A673 (cell line): Measurements from ENCODE around the gene NKD1. TPM values are rescaled to one million over a fixed set of nuclear protein-coding genes. Genes with fewer than 3 reads are reported as not detected.

Source experiments
- BruUV-seq: library from RNA; stranded (reverse); fragments of 400-500 nt; replicated peaks from 2 replicates; lab custom pipeline; 2021; lab: Mats Ljungman, UMichigan
- CTCF ChIA-PET: fragments of 300-600 bp; sonication (Branson Sonifier 250); formaldehyde crosslinking; loops from one replicate; lab custom pipeline; 2022; ENCODE audit warnings: antibody characterized with exemption; lab: Charles Lee
- POLR2A ChIA-PET: fragments of 300-600 bp; sonication (Branson Sonifier 250); formaldehyde crosslinking; loops from one replicate; lab custom pipeline; 2022; ENCODE audit warnings: antibody characterized with exemption; ENCODE audit not compliant: low non-redundant PET; lab: Charles Lee
- DNase-seq: peaks from one replicate; pipeline ENCODE4 v3.0.0-alpha.2; 2015; ENCODE audit warnings: low spot score
- H3K27ac ChIP-seq: fragments of 200-600 bp; sonication (generic); 2 replicates; pipeline ENCODE4 v1.5.1; 2016; ENCODE audit warnings: mixed run types, low read depth, mild to moderate bottlenecking, mixed read lengths, antibody characterized with exemption, low read length; ENCODE audit not compliant: poor library complexity, severe bottlenecking
- H3K27me3 ChIP-seq: fragments of 200-600 bp; sonication (generic); replicated peaks from 2 replicates; pipeline ENCODE4 v1.6.1; 2017; ENCODE audit warnings: mixed run types, low read depth, mild to moderate bottlenecking, mixed read lengths, antibody characterized with exemption, low read length; ENCODE audit not compliant: insufficient read depth, poor library complexity
- H3K36me3 ChIP-seq: fragments of 200-600 bp; sonication (generic); 2 replicates; pipeline ENCODE4 v1.6.1; 2016; ENCODE audit warnings: mixed run types, mild to moderate bottlenecking, mixed read lengths, antibody characterized with exemption, low read length; ENCODE audit not compliant: insufficient read depth, poor library complexity, severe bottlenecking
- H3K4me1 ChIP-seq: fragments of 200-600 bp; sonication (generic); 2 replicates; pipeline ENCODE4 v1.6.1; 2017; ENCODE audit warnings: mixed run types, mild to moderate bottlenecking, mixed read lengths, antibody characterized with exemption, low read length; ENCODE audit not compliant: insufficient read depth, poor library complexity, severe bottlenecking
- H3K4me3 ChIP-seq: fragments of 200-600 bp; sonication (generic); 2 replicates; pipeline ENCODE4 v1.5.1; 2016; ENCODE audit warnings: low read depth, mixed run types, mild to moderate bottlenecking, mixed read lengths, low read length; ENCODE audit not compliant: poor library complexity, severe bottlenecking
- H3K9me3 ChIP-seq: fragments of 200-600 bp; sonication (generic); 2 replicates; pipeline ENCODE4 v1.6.1; 2016; ENCODE audit warnings: mixed run types, low read depth, mild to moderate bottlenecking, mixed read lengths, antibody characterized with exemption, low read length; ENCODE audit not compliant: poor library complexity, severe bottlenecking
- EZH2 ChIP-seq: fragments of 200-600 bp; sonication (generic); IDR thresholded peaks from 2 replicates; pipeline ENCODE4 v1.6.1; 2017; ENCODE audit warnings: borderline replicate concordance, low read depth, mild to moderate bottlenecking, mixed read lengths, antibody characterized with exemption, low read length; ENCODE audit not compliant: poor library complexity, severe bottlenecking
- intact Hi-C: fragments of 100-400 bp; cut with micrococcal nuclease; formaldehyde crosslinking; loops from one replicate; pipeline ENCODE4 v1.10.0; 2022; ENCODE audit not compliant: unreplicated experiment
- total RNA-seq: library from RNA; stranded (reverse); gene quantifications from 2 replicates; pipeline ENCODE4 v1.2.3, GENCODE V29; 2021
- TF ChIP-seq, protein P1 (sequence below): fragments of 300-800, 200-600 bp; sonication (generic); conservative IDR thresholded peaks from 2 replicates; pipeline ENCODE4 v1.5.1; 2017; ENCODE audit warnings: low read depth, mild to moderate bottlenecking, antibody characterized with exemption, low read length, moderate library complexity, mixed read lengths

Gene NKD1
- total RNA-seq, 1 experiment from 2014 or later = 1.1 TPM

DNA sequence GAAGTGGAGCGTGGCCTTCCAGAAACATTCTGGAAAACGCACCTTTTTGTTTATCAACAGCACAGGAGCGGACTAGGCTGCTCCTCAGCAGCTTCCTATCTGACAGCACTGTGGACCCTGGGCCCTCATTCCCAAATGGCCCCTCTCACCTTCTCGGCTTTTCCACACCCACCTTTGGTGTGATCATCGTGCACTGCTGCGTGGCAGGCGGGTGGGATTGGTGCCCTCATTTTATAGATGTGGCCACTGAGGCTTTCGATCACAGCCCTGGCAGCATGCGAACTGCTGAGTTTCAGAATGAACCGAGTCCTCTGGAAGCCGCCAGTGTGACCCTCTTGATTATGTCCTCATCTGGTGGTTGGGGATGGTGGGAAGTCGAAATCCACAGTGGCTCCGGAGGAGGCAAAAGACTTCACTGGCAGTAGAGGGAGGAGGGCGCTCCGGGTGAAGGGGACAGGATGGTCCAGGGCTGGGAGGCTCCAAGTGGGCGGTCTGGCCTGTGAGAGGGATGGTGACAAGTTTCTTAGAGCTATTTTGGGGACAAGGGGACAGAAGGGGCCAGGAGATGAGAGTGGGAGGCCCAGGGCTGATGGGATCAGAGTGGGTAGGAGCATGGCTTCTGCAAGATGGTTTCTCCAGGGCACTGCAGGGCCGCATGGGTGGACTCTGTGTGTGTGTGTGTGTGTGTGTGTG is 49.5 kb downstream of the NKD1 start:
- CTCF ChIA-PET = no interaction called here
- H3K27ac ChIP-seq = no peak overlapping the region
- no TSS peak for BruUV-seq
- H3K4me3 ChIP-seq = no peak overlapping the region
- DNase-seq = no peak
- no peaks in the 10 kb centered on the region for H3K9me3 ChIP-seq
- TF ChIP-seq, protein P1, sequence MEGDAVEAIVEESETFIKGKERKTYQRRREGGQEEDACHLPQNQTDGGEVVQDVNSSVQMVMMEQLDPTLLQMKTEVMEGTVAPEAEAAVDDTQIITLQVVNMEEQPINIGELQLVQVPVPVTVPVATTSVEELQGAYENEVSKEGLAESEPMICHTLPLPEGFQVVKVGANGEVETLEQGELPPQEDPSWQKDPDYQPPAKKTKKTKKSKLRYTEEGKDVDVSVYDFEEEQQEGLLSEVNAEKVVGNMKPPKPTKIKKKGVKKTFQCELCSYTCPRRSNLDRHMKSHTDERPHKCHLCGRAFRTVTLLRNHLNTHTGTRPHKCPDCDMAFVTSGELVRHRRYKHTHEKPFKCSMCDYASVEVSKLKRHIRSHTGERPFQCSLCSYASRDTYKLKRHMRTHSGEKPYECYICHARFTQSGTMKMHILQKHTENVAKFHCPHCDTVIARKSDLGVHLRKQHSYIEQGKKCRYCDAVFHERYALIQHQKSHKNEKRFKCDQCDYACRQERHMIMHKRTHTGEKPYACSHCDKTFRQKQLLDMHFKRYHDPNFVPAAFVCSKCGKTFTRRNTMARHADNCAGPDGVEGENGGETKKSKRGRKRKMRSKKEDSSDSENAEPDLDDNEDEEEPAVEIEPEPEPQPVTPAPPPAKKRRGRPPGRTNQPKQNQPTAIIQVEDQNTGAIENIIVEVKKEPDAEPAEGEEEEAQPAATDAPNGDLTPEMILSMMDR = no peak
- TF ChIP-seq EZH2 = no peak
- no peaks in the 10 kb centered on the region for H3K27me3 ChIP-seq
- intact Hi-C loops = no loop called here
- H3K4me1 ChIP-seq = no peaks in the 10 kb centered on the region
- H3K36me3 ChIP-seq = no peaks in the 10 kb centered on the region
- POLR2A ChIA-PET = no interaction called here

DNA sequence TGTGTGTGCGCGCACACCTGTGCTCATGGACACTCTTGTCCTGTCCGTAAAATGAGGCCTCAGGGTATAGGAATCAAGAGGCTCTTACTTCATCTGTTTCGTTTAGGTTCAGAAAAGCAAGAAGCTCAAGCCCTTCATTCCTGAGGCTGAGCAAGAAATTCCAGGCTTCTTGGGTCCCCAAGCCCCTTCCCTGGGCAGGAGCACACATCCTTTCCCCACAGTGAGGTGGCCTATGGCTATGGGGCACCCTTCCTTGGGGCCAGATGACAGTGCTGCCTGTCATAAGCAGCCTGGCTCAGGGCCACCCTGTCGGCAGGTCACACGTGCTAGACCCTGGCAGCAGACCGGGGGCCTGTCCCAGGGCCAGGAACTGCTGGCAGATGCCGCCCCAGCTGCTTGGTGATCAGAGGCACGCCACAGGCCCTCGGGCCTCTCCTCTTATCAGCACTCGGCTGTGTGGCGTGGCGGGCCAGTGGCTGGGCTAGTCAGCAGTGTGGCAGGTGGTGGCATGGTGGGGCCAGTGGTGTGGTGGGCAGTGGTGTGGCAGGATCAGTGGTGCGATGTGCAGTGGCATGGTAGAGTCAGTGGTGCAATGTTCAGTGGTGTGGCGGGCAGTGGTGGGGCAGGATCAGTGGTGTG is 50.2 kb downstream of the NKD1 start:
- H3K27ac ChIP-seq = no peak overlapping the region
- ChIA-PET CTCF (no interaction called here), POLR2A (no interaction called here)
- no peaks in the 10 kb centered on the region for H3K27me3 ChIP-seq
- H3K36me3 ChIP-seq = no peaks in the 10 kb centered on the region
- TF ChIP-seq, protein P1 = no peak
- TF ChIP-seq EZH2 = no peak
- H3K4me1 ChIP-seq = no peaks in the 10 kb centered on the region
- no peaks in the 10 kb centered on the region for H3K9me3 ChIP-seq
- intact Hi-C loops = no loop called here
- no TSS peak for BruUV-seq
- no peak for DNase-seq
- no peak overlapping the region for H3K4me3 ChIP-seq

DNA sequence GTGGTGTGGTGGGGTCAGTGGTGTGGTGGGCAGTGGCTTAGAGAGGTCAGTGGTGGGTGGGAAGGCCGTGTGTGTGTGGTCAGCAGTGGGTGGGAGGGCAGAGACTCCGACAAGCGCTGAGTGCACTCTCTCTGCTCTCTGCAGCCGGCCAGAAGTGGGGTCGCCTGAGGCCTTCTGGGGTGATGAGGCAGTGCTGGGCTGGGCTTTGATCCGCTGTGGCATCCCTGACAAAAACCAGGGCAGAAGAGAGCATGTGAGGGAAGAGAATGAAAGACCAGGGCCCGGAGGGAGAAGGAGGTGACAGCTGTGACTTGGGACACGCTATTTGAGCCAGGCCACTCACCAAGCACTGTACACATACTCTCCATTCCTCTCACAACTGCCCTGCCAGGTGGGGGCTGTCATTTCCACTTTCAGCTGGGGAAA is 50.8 kb downstream of the NKD1 start:
- Histone ChIP-seq H3K36me3 (no peaks in the 10 kb centered on the region), H3K27me3 (no peaks in the 10 kb centered on the region), H3K4me1 (no peaks in the 10 kb centered on the region), H3K9me3 (no peaks in the 10 kb centered on the region), H3K4me3 (no peak overlapping the region), H3K27ac (no peak overlapping the region)
- ChIA-PET POLR2A (no interaction called here), CTCF (no interaction called here)
- no peak for TF ChIP-seq EZH2
- TF ChIP-seq, protein P1 = no peak
- BruUV-seq = no TSS peak
- no peak for DNase-seq
- intact Hi-C loops = no loop called here
